ENCODE data around the gene TAS2R31.

TAS2R31 gene

GRCh38 chr12:10994307-10994706, 36.9 kb downstream of the TAS2R31 start:
- DNase-seq: no peak

- no peak for DNase-seq
Measured at GRCh38 chr12:10989107-10989506, 42.1 kb downstream of the TAS2R31 start.

- DNase-seq: no peak
Measured at GRCh38 chr12:10986812-10987211, 44.4 kb downstream of the TAS2R31 start, which contains the start of gene TAS2R50. Gene TAS2R50 (minus strand): TSS chr12:10986912. CDS start chr12:10986860, 52 bp downstream.

GRCh38 chr12:10982244-10982643, 49.0 kb downstream of the TAS2R31 start:
- peak; percentile 61 for DNase-seq
